Measurements from ENCODE around the gene UVRAG.

Gene UVRAG

GRCh38 chr11:76147106-76147740, 332.2 kb downstream of the UVRAG start:
- no peak for DNase-seq (ENCODE audit: low read depth, low spot score)

GRCh38 chr11:76148231-76148630, 333.2 kb downstream of the UVRAG start:
- no peak for DNase-seq (ENCODE audit: low read depth, low spot score)

DNA sequence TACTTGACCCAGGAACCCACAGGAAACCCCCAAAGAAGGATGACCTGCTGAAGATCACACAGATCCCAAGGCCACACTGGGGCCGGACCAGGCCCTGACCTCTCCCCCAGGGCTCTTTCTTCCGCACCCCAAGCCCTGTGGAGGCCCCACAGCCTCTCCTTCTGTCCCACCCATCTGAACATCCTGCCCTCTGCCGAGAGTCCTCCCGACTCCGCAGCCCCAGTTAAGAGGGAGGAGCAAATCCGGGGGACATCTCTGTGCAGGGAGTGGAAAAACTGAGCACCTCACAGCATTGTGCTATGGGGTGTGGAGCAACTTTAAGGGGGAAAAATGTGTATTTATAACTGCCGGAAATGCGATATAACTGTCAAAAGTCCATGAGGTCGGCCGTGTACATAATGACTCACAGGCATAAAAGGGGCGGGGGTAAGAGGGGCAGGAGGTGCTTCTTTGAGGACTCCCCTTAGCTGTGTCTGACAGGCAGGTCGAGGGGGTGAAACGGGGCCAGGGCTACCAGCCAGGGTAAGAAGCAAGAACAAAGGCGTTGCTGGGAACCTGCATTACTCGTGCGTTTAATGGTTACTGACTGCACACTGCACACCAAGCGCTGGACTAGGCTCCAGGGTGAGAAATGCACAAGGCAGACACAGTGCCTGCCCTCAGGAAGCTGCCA, 334.1 kb downstream of the UVRAG start:
- no peak for DNase-seq (ENCODE audit: low read depth, low spot score)

DNA sequence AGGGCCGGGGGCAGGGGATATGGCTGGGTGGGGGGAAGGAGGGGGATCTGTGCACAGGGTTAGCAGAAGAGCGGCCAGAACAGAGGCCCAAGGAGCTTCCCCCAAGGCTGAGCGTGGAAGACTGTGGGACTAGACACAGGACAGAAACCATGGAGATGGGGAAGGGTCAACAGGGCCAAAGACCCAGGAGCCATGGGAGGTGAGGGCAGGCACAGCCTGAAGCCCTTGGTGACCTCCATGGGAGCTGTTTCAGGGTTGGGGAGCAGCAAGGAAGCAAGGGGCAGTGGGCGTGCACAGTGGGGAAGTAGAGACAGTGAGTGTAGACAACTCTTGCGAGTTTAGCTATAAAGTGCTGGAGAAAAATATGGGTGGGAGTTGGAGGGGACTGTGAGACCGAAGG, 334.7 kb downstream of the UVRAG start:
- DNase-seq (ENCODE audit: low read depth, low spot score) = no peak

GRCh38 chr11:76150141-76150540, 335.1 kb downstream of the UVRAG start:
- DNase-seq (ENCODE audit: low read depth, low spot score) = no peak

- DNase-seq (ENCODE audit: low read depth, low spot score) = no peak
Measured at GRCh38 chr11:76151556-76152085, 336.6 kb downstream of the UVRAG start.

- DNase-seq (ENCODE audit: low read depth, low spot score) = peak; percentile 42
Measured at GRCh38 chr11:76152086-76152681, 337.2 kb downstream of the UVRAG start.

- DNase-seq (ENCODE audit: low read depth, low spot score) = no peak
Measured at GRCh38 chr11:76152741-76153570, 337.9 kb downstream of the UVRAG start.

GRCh38 chr11:76153571-76153923, 338.5 kb downstream of the UVRAG start:
- DNase-seq (ENCODE audit: low read depth, low spot score) = no peak

DNA sequence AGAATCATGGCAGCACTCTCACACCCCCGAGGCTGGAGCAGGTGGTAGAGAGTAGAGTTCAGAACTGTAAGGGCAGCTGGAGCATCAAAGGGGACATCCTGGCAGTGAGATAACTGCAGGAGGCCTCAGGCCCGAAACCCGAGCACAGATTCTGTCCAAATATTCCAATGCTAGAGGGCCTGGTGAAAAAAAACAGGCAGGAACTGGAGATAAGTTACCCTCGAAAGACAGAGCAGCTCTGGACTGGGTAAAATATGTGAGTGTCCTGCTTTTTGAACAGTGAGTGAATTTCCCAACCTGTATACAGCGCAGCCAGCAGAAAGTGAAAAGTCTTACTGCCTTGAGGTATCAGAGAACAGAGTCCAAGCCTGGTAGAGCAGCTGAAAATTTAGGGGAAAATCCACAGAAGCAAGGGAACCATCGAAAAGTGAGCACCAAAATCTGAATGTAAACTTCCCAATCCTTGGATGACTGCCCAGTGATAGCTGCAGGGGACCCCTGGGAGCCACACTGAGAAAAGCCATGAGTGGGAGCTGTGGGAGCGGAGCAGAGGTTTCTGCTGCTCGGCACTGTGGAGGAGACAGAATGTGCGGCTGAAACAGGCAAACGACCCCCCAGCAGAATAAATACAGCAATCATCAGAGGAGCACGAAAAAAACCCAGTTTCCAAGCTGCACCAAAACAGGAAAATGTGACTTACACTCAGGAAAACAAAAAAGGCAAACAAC, 340.7 kb downstream of the UVRAG start:
- no peak for DNase-seq (ENCODE audit: low read depth, low spot score)

DNA sequence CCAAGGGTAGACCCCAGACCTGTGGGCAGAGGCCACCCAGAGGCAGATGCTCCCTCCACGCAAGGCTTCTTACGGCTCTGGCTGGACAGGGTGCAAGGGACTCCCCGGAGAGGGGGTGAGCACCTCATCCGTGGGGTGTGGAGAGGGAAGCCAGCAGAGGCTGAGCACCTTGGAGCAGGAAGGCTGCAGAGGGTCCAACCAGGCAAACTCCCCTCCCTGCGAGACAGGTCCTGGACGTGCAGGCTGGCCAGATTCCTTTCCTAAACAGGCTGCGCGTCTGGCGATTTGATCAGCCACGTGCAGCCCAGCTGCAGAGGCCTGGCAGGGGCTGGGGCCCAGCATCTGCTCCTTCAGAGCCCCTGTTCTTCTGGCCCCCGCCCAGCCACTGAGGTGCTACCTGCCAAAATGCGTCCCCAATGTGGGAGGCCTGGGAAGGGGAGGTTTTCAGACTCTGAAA, 342.0 kb downstream of the UVRAG start:
- DNase-seq (ENCODE audit: low read depth, low spot score) = no peak

DNA sequence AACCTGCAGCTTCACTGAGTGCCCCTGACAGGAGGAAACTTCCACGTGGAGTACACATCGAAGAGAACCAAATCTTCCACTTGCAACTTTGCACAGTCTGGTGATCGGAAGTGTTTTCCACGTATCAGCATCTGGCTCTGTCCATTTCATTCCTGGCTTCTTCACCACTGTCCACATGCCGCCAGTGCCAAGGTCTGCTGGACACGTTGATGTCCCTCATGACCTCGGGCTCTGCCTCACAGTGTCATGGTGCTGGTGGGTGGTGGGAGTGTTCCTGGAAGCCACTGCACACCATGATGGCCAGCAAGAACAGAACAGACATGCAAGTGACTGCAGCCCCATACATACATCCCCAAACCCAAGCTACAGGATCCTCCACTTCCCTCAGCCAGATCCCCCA, 342.9 kb downstream of the UVRAG start:
- DNase-seq (ENCODE audit: low read depth, low spot score) = no peak

DNA sequence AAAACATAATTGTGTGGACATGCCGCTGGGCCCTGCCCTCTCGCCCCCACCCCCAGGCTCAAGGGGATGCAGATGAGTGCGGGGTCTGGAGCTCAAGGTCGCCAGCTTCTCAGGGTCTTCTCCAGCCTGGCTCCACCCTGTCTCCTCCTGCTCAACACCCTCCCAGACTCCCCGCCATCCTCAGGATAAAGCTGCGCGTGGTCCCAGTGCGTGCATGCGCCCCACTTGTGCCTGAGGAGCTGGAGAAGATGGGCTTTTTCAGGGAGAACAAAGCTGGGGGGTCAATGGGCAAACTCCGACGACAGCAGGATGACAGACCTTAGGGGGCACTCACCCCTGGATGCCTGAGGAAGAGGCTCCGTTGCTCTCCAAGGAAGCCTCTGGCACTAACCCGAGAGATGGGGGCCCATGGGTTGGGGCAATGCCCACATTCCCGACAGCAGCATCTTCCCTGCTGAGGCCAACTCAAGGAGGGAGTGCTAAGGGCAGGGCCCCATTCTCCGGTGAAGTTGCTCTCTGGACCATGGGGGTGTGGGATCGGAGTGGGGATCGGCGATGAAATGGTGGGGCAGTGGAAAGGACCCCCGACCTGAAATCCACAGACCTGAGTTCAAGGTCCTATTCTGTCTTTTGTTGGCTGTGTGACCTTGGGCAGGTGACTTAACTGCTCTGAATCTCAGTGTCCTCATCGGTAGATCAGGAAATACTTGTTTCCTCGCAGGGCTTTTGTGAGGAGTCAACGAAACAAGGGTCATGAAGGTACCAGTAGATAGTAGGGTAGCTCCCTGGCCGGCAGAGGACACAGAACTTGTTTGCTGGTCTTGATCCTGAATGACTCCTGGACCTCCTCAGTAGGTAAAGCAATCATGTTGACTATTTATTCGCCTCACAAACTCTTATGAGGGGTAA, 343.6 kb downstream of the UVRAG start:
- no peak for DNase-seq (ENCODE audit: low read depth, low spot score)

GRCh38 chr11:76159303-76159937, 344.4 kb downstream of the UVRAG start:
- no peak for DNase-seq (ENCODE audit: low read depth, low spot score)

- no peak for DNase-seq (ENCODE audit: low read depth, low spot score)
Measured at GRCh38 chr11:76159983-76160661, 345.1 kb downstream of the UVRAG start.

DNA sequence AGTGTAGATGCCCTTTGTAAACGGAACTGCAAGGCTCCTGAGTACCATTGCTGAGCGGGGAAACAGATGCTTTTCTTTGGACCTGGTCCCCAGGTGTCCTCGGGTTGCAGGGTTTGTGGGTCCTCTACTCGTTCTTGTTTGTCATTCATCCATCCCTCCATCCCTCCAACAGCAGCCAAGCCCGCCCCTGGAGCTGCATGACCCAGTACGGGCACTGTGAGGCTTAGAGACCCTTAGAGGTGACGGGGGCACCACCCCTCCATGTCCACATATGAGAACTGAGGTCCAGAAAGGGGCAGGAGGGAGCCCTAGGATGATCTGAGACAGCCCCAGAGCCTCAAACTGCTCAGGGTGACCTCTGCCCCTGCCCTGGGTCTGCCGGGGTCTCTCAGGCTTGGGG, 345.8 kb downstream of the UVRAG start:
- no peak for DNase-seq (ENCODE audit: low read depth, low spot score)

DNA sequence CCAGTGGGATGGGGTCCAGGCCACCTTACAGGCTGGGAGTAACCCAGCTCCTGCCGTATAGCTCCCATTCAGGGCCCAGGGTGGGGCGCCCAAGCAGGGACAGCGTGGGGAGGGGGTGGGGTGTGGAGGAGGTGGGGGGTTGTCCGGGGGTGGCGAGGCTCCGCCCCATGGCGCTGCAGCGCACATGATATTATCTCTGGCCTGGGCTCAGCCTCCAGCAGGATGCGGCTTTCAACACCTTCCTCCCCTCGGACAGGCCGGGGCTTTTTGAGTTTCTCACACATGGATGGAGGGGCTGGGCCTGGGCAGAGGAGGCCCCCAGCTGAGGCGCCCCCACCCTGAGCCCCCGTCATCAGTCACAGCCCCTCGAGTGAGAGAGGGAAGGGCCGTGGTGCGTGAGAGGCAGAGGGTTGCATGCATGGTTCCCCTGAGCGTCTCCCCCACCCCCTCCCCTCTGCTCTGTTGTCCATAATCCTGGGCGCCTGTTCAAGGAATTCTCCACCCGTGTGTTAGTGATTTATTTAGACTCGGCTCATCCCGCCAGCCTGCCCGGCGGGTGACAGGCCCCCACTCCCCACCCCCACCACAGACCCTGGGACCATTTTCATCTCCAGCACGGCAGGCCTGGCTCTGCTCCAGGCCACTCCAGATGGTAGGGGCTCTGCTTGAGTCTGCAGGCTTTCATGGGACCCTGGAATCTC, 346.4 kb downstream of the UVRAG start:
- no peak for DNase-seq (ENCODE audit: low read depth, low spot score)
